ENCODE measurements around the gene RAB37. TPM values are rescaled to one million over a fixed set of nuclear protein-coding genes. Genes with fewer than 3 reads are reported as not detected.
A peak's percentile ranks its signal among the peaks of the same experiment; 100 is the strongest.

RAB37 gene
- total and polyA plus RNA-seq, 2 of the 13 experiments (the other 11 are each of a cell fraction or from before 2014, with no cell fraction given) = 0.91 to 3.7 TPM

- TF ChIP-seq HNF4A (CRISPR knock-in tag; IDR thresholded peaks at IDR 0.05) (peak; percentile 24), ZNF18 (CRISPR knock-in tag; IDR thresholded peaks at IDR 0.05; ENCODE audit: insufficient replicate concordance) (no peak), ZNF567 (CRISPR knock-in tag; IDR thresholded peaks at IDR 0.05; ENCODE audit: borderline replicate concordance) (no peak), POLR2G (IDR thresholded peaks at IDR 0.05; ENCODE audit: low read depth, low read length) (no peak), HNF1A (IDR thresholded peaks at IDR 0.05; ENCODE audit: low read depth) (no peak), HNF1A (CRISPR knock-in tag; IDR thresholded peaks at IDR 0.05; ENCODE audit: borderline replicate concordance) (no peak), ZNF101 (CRISPR knock-in tag; IDR thresholded peaks at IDR 0.05; ENCODE audit: borderline replicate concordance, low read depth) (no peak), RXRB (CRISPR knock-in tag; IDR thresholded peaks at IDR 0.05; ENCODE audit: borderline replicate concordance) (no peak), ERF (CRISPR knock-in tag; IDR thresholded peaks at IDR 0.05) (no peak), ZBTB21 (CRISPR knock-in tag; IDR thresholded peaks at IDR 0.05) (no peak), ZFP36 (IDR thresholded peaks at IDR 0.05; ENCODE audit: borderline replicate concordance, low read depth, low read length, partially characterized antibody) (no peak), EP300 (IDR thresholded peaks at IDR 0.05; ENCODE audit: low read depth in 2 of 2, low read length in 2 of 2) (no peak; a peak in 1 of 4 replicates), EP300 (CRISPR knock-in tag; IDR thresholded peaks at IDR 0.05; ENCODE audit: borderline replicate concordance) (no peak), MAFK (conservative IDR thresholded peaks at IDR 0.05 in 1 of 2, IDR thresholded peaks at IDR 0.05 in 1 of 2; ENCODE audit: low read length in 2 of 2) (no peak), EZH2 (conservative IDR thresholded peaks at IDR 0.05; ENCODE audit: low read depth, low read length) (no peak), GMEB2 (CRISPR knock-in tag; IDR thresholded peaks at IDR 0.05; ENCODE audit: low read depth) (no peak), ZNF746 (CRISPR knock-in tag; IDR thresholded peaks at IDR 0.05) (no peak), ZNF577 (CRISPR knock-in tag; IDR thresholded peaks at IDR 0.05; ENCODE audit: borderline replicate concordance, low read depth) (no peak), PATZ1 (CRISPR knock-in tag; IDR thresholded peaks at IDR 0.05) (0 out of 2 replicates have a peak, but pooled peaks have one; percentile 37), ZNF790 (CRISPR knock-in tag; IDR thresholded peaks at IDR 0.05; ENCODE audit: borderline replicate concordance) (no peak), ZNF776 (CRISPR knock-in tag; IDR thresholded peaks at IDR 0.05) (no peak), ZNF121 (CRISPR knock-in tag; IDR thresholded peaks at IDR 0.05) (no peak)
Observed at GRCh38 chr17:74715144-74715543, 21.9 kb upstream of the RAB37 start (continued).

All from HepG2 (cell line).